Fibroblast of the aortic adventitia (primary cell): ENCODE measurements around the gene ARHGEF10L. TPM values are rescaled to one million over a fixed set of nuclear protein-coding genes. Genes with fewer than 3 reads are reported as not detected.

ENCODE experiments used
- DNase-seq: peaks from one replicate; pipeline ENCODE4 v3.0.0-alpha.2; 2010; ENCODE audit warnings: low read depth
- H3K4me3 ChIP-seq: 2 replicates; pipeline ENCODE4 v1.5.1; 2011; ENCODE audit warnings: low read depth, mild to moderate bottlenecking, control low read depth, low read length, moderate library complexity
- total RNA-seq: library from RNA; depleted of rRNA; stranded (reverse); fragments of >200 nt; gene quantifications from 2 replicates; pipeline ENCODE4 v1.2.3, GENCODE V29; 2012; ENCODE audit warnings: low replicate concordance
- TF ChIP-seq, protein P1 (sequence below): IDR thresholded peaks from 2 replicates; pipeline ENCODE4 v1.5.1; 2011; ENCODE audit warnings: mild to moderate bottlenecking, low read length, control low read depth, inconsistent platforms; ENCODE audit not compliant: insufficient read depth

ARHGEF10L gene
- total RNA-seq, 1 donor, result 23.9 TPM

DNA sequence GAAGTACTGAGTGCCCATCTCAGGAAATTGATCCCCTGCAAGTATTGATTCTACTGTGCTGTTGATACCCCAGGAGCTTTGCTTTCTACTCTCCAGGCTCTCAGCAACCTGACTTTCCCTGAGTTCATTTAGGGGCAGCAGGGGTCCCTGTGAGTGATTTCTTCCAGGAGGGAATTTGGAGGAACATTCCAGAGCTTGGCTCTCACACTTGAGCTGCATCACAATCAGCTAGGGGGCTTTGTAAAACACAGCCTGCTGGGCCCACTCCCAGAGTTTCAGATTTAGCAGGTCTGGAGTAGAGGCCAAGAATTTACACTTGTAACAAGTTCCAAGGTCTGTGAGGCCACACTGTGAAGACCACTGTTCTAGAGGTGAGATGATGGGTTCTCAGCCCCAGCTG, 199.6 kb downstream of the ARHGEF10L start:
- DNase-seq, result no peak
- TF ChIP-seq, protein P1, sequence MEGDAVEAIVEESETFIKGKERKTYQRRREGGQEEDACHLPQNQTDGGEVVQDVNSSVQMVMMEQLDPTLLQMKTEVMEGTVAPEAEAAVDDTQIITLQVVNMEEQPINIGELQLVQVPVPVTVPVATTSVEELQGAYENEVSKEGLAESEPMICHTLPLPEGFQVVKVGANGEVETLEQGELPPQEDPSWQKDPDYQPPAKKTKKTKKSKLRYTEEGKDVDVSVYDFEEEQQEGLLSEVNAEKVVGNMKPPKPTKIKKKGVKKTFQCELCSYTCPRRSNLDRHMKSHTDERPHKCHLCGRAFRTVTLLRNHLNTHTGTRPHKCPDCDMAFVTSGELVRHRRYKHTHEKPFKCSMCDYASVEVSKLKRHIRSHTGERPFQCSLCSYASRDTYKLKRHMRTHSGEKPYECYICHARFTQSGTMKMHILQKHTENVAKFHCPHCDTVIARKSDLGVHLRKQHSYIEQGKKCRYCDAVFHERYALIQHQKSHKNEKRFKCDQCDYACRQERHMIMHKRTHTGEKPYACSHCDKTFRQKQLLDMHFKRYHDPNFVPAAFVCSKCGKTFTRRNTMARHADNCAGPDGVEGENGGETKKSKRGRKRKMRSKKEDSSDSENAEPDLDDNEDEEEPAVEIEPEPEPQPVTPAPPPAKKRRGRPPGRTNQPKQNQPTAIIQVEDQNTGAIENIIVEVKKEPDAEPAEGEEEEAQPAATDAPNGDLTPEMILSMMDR, result no peak
- H3K4me3 ChIP-seq, result no peak overlapping the region

DNA sequence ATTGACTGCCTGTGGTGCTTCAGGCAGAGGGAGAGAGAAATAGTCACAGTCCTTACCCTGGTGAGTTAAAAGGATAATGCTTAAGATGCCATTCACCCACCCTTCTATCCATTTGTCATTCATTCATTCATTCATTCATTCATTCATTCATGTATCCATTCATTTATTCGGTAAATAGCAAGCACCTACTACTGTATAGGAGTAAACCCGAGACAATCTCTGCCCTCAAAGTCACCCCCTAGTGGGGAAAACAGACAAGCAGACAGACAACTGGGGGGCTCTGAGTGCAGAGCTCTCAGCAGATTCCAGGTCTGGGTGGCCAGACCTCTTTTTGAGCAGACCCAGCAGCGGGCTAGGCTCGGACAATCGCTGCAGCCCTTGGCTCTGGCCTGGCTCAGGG, 201.6 kb downstream of the ARHGEF10L start:
- DNase-seq, result no peak
- TF ChIP-seq, protein P1, result no peak
- no peak overlapping the region for H3K4me3 ChIP-seq

GRCh38 chr1:17742583-17742982, 203.1 kb downstream of the ARHGEF10L start:
- TF ChIP-seq, protein P1, result no peak
- DNase-seq, result peak; percentile 78
- H3K4me3 ChIP-seq, result no peak overlapping the region

DNA sequence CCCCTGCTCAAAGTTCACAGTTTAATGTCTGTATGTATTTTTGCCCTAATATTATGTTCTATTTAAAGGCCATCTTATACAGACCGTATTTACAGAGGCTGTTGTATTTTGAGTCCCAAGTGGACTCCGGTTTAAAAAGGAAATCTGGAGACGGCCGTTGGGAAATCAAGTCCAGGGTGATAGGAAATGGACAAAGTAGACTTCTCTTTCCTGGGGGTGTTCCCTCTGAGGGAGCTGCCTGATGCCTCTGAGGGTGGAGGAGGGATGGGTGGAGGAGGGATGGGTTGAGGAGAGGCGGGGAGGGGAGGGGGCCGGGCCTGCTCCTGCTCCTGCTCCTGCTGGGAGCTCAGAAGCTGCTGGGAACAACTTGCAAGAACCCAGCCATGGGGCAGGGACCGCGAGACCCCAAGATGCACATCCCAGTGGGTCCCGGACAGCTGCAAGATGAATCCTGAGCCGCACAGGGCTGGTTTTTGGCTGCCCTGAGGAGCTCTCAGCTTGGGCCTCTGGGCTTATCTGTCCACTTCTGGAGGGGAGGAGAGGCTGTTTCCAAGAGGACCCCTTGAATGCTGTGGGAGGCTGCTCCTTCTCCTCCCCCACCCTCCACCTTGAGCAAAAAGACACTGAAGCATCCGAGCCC, 203.6 kb downstream of the ARHGEF10L start:
- no peak overlapping the region for H3K4me3 ChIP-seq
- DNase-seq, result no peak
- TF ChIP-seq, protein P1, result no peak

GRCh38 chr1:17743925-17744324, 204.4 kb downstream of the ARHGEF10L start:
- DNase-seq, result no peak
- H3K4me3 ChIP-seq, result no peak overlapping the region
- TF ChIP-seq, protein P1, result no peak

- TF ChIP-seq, protein P1, result no peak
- DNase-seq, result no peak
- H3K4me3 ChIP-seq, result no peak overlapping the region
Observed at GRCh38 chr1:17744666-17745478, 205.4 kb downstream of the ARHGEF10L start.
